IPS-18c (cell line): ENCODE results near the gene TLK2.
A peak's percentile ranks its signal among the peaks of the same experiment; 100 is the strongest.
"Not testable (repeated sequence)": the region's sequence is repeated elsewhere in the genome, so short reads cannot be mapped to it uniquely, and the experiment has no call there.

Experiments used
- H3K4me3 ChIP-seq: 2 replicates; pipeline ENCODE4 v1.7.0; 2013; ENCODE audit warnings: low read depth, mild to moderate bottlenecking, low read length, moderate library complexity; ENCODE audit not compliant: insufficient read depth
- H3K9me3 ChIP-seq: one replicate; pipeline ENCODE4 v1.6.1; 2013; ENCODE audit warnings: mild to moderate bottlenecking, low read length, moderate library complexity; ENCODE audit not compliant: control insufficient read depth, insufficient read depth

The TLK2 gene

GRCh38 chr17:62478880-62479638 is 434 bp downstream of the TLK2 start:
- not testable (repeated sequence) for H3K9me3 ChIP-seq
- H3K4me3 ChIP-seq: peak overlapping the region; percentile 56; the same call in 1 of the 2 replicates

- H3K9me3 ChIP-seq: not testable (repeated sequence)
- peak overlapping the region; percentile 56 for H3K4me3 ChIP-seq
Observed at GRCh38 chr17:62479639-62480258, 1.1 kb downstream of the TLK2 start.

GRCh38 chr17:62482553-62482952 is 3.9 kb downstream of the TLK2 start:
- not testable (repeated sequence) for H3K9me3 ChIP-seq, H3K4me3 ChIP-seq

- H3K9me3 ChIP-seq, H3K4me3 ChIP-seq: not testable (repeated sequence)
Observed at GRCh38 chr17:62490990-62491389, 12.4 kb downstream of the TLK2 start.

GRCh38 chr17:62493049-62493655 is 14.5 kb downstream of the TLK2 start:
- H3K4me3 ChIP-seq, H3K9me3 ChIP-seq: not testable (repeated sequence)

- H3K4me3 ChIP-seq, H3K9me3 ChIP-seq: not testable (repeated sequence)
Observed at GRCh38 chr17:62494073-62494472, 15.4 kb downstream of the TLK2 start.

DNA sequence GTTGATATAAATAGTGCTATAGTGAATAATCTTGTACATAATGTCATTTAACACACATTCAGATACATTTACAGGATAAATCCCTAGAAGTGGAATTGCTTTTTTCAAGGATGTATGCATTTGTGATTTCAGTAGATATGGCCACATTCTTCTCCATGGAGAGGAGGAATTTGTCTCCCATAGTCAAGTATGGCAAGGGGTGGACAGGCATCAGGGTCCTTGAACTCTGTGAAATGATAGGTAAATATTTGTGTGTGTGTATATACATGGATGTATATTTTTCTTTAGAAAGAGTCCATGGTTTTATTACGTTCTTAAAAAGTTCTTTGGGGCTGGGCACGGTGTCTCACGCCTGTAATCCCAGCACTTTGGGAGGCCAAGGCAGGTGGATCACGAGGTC is 17.7 kb downstream of the TLK2 start:
- not testable (repeated sequence) for H3K4me3 ChIP-seq, H3K9me3 ChIP-seq

- H3K9me3 ChIP-seq: not testable (repeated sequence)
Observed at GRCh38 chr17:62498796-62499195, 20.2 kb downstream of the TLK2 start.

GRCh38 chr17:62500463-62500862 is 21.8 kb downstream of the TLK2 start:
- H3K9me3 ChIP-seq, H3K4me3 ChIP-seq: not testable (repeated sequence)

More at GRCh38 chr17:62498796-62499195, 20.2 kb downstream of the TLK2 start:
- not testable (repeated sequence) for H3K4me3 ChIP-seq

DNA sequence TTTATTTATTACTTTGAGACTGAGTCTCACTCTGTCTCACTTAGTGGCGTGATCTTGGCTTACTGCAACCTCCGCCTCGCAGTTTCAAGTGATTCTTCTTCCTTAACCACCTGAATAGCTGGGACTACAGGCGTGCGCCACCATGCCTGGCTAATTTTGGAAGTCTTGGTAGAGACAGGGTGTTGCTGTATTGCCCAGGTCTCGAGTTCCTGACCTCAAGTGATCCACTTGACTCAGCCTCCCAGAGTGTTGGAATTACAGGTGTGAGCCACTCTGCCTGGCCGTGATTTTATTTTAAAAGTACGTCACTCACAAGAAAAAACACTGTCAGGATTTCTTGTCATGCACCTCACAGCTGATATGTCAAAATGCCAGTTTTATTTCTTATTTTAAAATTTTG is 26.2 kb downstream of the TLK2 start:
- H3K9me3 ChIP-seq, H3K4me3 ChIP-seq: not testable (repeated sequence)

GRCh38 chr17:62507191-62507836 is 28.7 kb downstream of the TLK2 start:
- not testable (repeated sequence) for H3K4me3 ChIP-seq, H3K9me3 ChIP-seq

- H3K4me3 ChIP-seq, H3K9me3 ChIP-seq: not testable (repeated sequence)
Observed at GRCh38 chr17:62510247-62510819, 31.7 kb downstream of the TLK2 start.

DNA sequence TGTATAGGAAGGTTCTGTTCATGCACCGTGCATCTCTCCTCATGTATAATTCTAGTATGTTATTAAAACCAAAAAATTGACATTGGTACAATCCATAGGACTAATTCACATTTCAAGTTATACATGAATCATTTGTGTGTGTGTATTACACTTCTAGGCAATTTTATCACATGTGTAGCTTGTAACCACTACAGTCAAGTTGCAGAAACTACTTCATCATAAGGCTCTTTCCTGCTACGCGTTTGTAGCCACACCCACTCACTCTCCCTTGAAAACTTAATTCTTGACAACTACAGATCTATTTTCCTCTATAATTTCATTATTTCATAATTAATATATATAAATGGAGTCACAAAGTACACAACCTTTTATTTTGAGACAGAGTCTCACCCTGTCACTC is 32.4 kb downstream of the TLK2 start:
- H3K4me3 ChIP-seq, H3K9me3 ChIP-seq: not testable (repeated sequence)

DNA sequence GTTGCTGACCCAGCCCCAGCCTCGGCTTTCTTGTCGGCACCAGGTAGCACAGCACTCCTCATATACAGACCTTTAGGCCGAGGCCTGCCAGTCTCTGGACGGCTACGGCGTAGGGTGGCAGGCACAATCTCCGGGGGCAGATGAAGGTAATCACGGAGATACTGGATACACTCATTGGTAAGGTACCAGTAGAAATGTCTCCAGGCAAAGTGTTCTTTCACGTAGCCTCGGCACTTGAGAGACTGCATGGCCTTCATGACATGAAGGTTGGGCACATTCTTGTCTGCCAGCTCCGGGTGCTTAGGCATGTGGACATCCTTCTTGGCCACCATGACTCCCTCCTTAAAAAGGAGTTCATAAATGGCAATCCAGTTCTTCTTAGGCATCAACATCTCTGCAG is 37.8 kb downstream of the TLK2 start:
- H3K4me3 ChIP-seq, H3K9me3 ChIP-seq: not testable (repeated sequence)

DNA sequence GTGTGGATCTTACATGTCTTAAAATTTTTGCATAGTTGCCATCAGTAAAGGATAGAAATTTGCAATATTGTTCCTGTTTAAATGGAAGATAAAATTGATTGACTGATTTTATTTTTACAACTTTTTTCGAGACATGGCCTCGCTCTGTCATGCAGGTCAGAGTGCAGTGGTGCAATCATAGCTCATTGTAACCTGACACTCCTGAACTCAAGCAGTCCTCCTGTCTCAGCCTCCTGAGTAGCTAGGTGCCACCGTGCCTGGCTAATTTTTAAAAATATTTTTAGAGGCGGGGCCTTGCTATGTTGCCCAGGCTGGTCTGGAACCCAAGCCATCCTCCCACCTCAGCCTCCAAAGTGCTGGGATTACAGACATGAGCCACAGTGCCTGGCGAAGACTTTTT is 42.7 kb downstream of the TLK2 start:
- not testable (repeated sequence) for H3K4me3 ChIP-seq, H3K9me3 ChIP-seq

GRCh38 chr17:62524077-62524476 is 45.5 kb downstream of the TLK2 start:
- not testable (repeated sequence) for H3K4me3 ChIP-seq, H3K9me3 ChIP-seq

GRCh38 chr17:62525317-62525716 is 46.7 kb downstream of the TLK2 start:
- not testable (repeated sequence) for H3K9me3 ChIP-seq, H3K4me3 ChIP-seq

- H3K4me3 ChIP-seq, H3K9me3 ChIP-seq: not testable (repeated sequence)
Observed at GRCh38 chr17:62530936-62531335, 52.3 kb downstream of the TLK2 start.
